ENCODE results near the gene ODAD2.

ODAD2 gene

GRCh38 chr10:27838901-27839300 lies 160.0 kb downstream of the ODAD2 start:
- no peak for DNase-seq (ENCODE audit: low spot score)

GRCh38 chr10:27838361-27838760 lies 160.5 kb downstream of the ODAD2 start:
- no peak for DNase-seq (ENCODE audit: low spot score)

- no peak for DNase-seq (ENCODE audit: low spot score)
Observed at GRCh38 chr10:27834476-27834875, 164.4 kb downstream of the ODAD2 start.

GRCh38 chr10:27833792-27834191 lies 165.1 kb downstream of the ODAD2 start:
- DNase-seq (ENCODE audit: low spot score): no peak

DNA sequence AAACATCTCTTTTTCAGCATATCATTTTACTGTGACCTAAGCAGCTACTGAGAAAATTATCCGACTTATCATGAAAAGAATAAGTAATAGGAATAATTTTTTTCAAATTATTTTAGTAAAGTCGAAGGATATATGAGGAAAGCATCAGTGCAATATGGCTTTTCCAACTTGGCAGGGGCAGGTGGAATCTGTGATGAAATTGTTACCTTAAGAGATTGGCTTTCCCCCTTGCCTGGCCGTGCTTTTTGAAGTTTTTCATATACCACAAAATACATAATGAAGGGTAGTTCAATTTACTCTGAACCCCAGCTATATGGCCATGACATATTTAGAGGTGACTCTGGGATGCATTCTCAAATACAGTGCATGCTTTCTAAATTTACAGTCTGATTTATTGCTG lies 166.1 kb downstream of the ODAD2 start:
- no peak for DNase-seq (ENCODE audit: low spot score)

GRCh38 chr10:27826369-27826768 lies 172.5 kb downstream of the ODAD2 start:
- DNase-seq (ENCODE audit: low spot score): no peak

DNA sequence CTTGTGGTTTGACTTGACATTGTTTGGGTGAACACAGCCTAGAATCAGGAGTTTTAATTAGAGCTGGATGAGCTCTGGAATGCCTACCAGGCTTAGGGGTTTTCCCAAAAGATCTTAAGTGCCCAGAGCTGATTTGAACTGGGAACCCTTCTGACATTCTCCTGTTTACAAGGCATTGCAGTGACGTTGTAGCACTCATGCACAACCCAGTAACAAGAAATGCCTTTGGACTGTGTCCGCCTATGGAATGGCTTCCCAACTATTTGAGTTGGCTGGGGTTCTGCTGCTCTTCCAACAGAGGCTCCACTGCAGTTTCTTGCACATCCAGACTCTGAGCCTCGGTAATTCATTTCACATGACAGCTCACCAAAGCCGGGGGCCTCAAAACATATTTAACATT lies 176.6 kb downstream of the ODAD2 start:
- no peak for DNase-seq (ENCODE audit: low spot score)

DNA sequence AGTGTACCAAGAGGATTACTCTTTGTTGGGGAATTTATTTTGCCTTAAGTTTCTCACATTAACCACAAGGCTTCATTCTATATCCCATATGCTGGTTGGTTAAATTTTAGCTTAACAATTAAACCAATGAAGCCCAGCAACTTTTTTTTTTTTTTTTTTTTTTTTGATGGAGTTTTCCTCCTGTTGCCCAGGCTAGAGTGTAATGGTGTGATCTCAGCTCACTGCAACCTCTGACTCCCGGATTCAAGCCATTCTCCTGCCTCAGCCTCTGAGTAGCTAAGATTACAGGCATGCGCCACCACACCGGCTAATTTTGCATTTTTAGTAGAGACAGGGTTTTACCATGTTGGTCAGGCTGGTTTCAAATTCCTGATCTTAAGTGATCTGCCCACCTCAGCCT lies 178.2 kb downstream of the ODAD2 start:
- DNase-seq (ENCODE audit: low spot score): no peak

GRCh38 chr10:27819781-27820531 lies 178.9 kb downstream of the ODAD2 start:
- no peak for DNase-seq (ENCODE audit: low spot score)

DNA sequence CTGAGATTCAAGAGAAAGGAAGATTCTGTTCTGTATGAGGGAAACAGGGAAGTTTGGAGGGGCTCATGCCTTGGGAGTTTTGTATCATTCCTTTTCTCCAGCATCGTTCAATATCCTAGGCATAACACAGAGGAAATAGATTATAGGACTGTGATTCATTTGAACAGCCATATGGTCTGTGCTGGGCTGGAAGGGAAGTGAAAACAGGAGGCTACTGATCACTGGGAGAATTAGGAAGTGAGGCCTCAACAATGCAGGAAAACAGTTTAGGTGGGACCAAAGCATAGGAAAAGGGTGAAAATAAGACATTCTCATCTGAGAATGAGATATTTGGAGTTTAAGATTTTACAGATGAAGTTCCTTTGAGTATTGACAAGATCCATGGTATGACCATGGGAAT lies 182.6 kb downstream of the ODAD2 start:
- DNase-seq (ENCODE audit: low spot score): no peak

GRCh38 chr10:27815846-27816245 lies 183.0 kb downstream of the ODAD2 start:
- no peak for DNase-seq (ENCODE audit: low spot score)

GRCh38 chr10:27815261-27815660 lies 183.6 kb downstream of the ODAD2 start:
- DNase-seq (ENCODE audit: low spot score): no peak

GRCh38 chr10:27805180-27805579 lies 193.7 kb downstream of the ODAD2 start:
- no peak for DNase-seq (ENCODE audit: low spot score)

- DNase-seq (ENCODE audit: low spot score): no peak
Observed at GRCh38 chr10:27804136-27804535, 194.7 kb downstream of the ODAD2 start.

DNA sequence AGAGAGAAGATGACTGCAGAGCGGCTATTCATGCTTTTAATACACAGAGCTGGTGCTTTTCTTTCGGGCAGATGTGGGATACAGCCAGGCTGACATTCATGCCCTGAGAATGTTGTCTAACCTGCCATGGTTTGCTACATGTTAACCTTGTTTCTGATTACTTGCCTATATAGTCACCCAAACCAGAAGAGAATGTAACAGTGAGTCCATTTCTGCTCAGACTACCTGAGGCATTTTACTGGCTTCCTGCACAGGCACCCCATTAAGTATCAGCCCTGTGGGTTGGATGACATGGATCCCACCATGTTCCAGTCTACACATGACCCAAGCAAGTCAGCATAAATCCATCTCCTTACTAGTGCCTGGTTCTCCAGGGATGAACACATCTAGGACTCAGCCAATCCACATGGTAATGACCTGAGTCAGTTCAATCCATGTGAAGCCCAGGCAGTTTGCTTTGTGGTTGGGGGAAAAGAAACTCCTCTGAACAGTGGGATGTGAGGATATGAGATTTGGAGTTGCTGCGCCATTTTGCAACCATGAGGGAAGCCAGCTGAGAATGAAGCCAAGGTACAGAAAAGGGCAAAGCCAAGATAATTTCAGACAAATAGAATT lies 197.6 kb downstream of the ODAD2 start:
- no peak for DNase-seq (ENCODE audit: low spot score)

DNA sequence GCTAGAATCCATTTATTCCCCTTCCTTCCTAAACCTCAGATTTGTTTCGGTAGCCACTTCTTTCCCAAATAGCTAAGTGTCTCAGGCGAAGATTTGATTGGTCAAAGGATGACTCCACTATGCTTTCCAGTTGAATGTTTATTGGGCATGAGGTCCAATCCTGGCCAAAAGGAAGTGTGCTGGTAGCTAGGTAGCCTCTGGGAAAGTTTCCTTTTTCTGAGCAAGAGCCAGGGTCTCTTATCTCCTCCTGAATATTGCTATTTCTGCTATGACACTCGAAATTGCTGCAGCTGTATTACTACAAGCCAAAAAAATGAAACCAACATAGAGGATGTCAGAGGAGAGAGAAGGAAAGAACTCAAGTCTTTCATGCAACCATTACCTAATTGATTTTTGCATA lies 199.8 kb downstream of the ODAD2 start:
- no peak for DNase-seq (ENCODE audit: low spot score)

- DNase-seq (ENCODE audit: low spot score): no peak
Observed at GRCh38 chr10:27794157-27794556, 204.7 kb downstream of the ODAD2 start.

DNA sequence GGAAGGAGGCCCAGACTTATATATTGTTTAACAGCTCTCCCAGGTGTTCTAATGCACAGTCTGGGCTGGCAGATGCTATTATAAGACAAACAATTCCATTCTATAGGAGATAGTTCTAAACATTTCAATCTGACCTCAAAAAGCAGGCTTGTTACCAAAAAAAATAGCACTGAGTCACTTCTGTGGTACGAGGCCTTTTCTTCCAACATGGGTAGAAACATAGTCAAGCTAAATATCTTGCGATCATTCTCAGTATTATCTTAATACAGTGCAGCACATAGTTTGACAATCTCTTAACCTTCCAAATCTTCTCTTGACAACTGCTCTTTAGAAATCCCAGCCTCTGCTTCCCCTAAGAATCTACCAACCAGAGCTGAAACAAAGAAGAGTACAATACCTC lies 206.7 kb downstream of the ODAD2 start:
- DNase-seq (ENCODE audit: low spot score): no peak

- DNase-seq (ENCODE audit: low spot score): no peak
Observed at GRCh38 chr10:27784272-27784671, 214.6 kb downstream of the ODAD2 start.

DNA sequence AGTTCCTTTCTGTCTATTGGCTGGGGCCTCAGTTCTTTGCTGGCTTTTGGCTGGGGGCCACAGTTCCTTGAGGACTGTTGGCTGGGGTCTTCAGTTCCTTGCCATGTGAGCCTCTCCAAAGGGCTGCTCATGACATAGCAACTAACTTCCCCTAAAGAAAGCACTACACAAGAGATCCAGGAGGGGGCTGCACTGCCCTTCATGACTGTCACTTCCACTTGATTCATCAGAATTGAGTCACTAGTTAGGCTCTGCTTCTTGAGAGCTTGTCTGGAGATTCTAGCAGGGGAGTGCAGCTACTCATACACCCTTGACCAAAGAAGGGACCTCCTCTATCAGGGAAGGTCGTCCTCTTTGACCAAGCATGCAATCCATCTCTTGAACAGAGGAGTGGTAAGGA lies 215.2 kb downstream of the ODAD2 start:
- peak; percentile 1 for DNase-seq (ENCODE audit: low spot score)

- no peak for DNase-seq (ENCODE audit: low spot score)
Observed at GRCh38 chr10:27779462-27780015, 219.3 kb downstream of the ODAD2 start.

DNA sequence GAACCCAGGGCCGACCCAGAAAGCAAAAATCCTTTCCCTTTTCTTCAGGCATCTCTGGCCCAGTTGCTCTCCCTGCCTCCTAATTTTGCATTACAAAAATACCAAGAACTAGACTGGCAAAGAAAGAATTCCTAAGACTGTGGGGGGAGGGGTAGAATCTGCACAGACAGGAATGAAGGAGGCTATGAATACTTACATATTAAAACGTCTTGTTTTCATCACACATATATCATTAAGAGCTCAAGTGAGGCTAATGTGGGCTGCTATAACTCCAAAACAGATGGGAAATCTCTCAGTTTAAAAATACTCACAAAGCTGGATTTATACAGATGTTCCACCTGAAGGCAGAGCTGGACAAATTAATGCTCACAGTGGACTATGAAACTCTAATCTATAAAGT lies 224.0 kb downstream of the ODAD2 start:
- DNase-seq (ENCODE audit: low spot score): no peak

- no peak for DNase-seq (ENCODE audit: low spot score)
Observed at GRCh38 chr10:27771231-27771630, 227.6 kb downstream of the ODAD2 start.

- DNase-seq (ENCODE audit: low spot score): no peak
Observed at GRCh38 chr10:27770181-27770580, 228.7 kb downstream of the ODAD2 start.
